ENCODE data around the gene ATG7.

- TF ChIP-seq ARNTL (CRISPR knock-in tag; IDR thresholded peaks at IDR 0.05; ENCODE audit: borderline replicate concordance, low read depth) (no peak), ZFP3 (CRISPR knock-in tag; IDR thresholded peaks at IDR 0.05) (no peak), CREB5 (CRISPR knock-in tag; IDR thresholded peaks at IDR 0.05; ENCODE audit: low read depth) (no peak), BACH2 (CRISPR knock-in tag; IDR thresholded peaks at IDR 0.05; ENCODE audit: borderline replicate concordance) (no peak), POU6F1 (CRISPR knock-in tag; IDR thresholded peaks at IDR 0.05; ENCODE audit: borderline replicate concordance, low read depth) (no peak), OSR1 (CRISPR knock-in tag; IDR thresholded peaks at IDR 0.05) (no peak), RARB (CRISPR knock-in tag; IDR thresholded peaks at IDR 0.05) (no peak), ZC3H10 (CRISPR knock-in tag; IDR thresholded peaks at IDR 0.05) (no peak), PATZ1 (CRISPR knock-in tag; IDR thresholded peaks at IDR 0.05; ENCODE audit: borderline replicate concordance) (no peak), ZFP30 (CRISPR knock-in tag; IDR thresholded peaks at IDR 0.05) (no peak)
These were observed 34.8 kb downstream of the ATG7 start for GRCh38 chr3:11306817-11307589.
